K562 (cell line): Measurements from ENCODE around the gene GNS. TPM values are rescaled to one million over a fixed set of nuclear protein-coding genes. Genes with fewer than 3 reads are reported as not detected.

Experiments used
- ATAC-seq: fragments of 200-7000 bp; cut with Tn5 transposase; 3 replicates; pipeline ENCODE4 v1.9.1; 2020; ENCODE audit warnings: moderate library complexity
- BruUV-seq: library from RNA; stranded (reverse); fragments of 400-500 nt; replicated peaks from 2 replicates; lab custom pipeline; 2021; lab: Mats Ljungman, UMichigan
- CTCF ChIA-PET: fragments of 300-600 bp; formaldehyde crosslinking; extraction: SDS; loops from one replicate; lab custom pipeline; 2021; ENCODE audit warnings: low intra/inter-chr PET ratio; lab: Yijun Ruan, JAX
- POLR2A ChIA-PET: fragments of 300-600, 350-650 bp; sonication (Branson Sonifier 250); formaldehyde crosslinking; extraction: SDS; loops from one replicate; lab custom pipeline; 2021; ENCODE audit warnings: antibody characterized with exemption, inconsistent platforms; lab: Yijun Ruan, JAX
- DNase-seq, 4 experiments: peaks; one replicate each; pipeline versions ENCODE4 v3.0.0 to v3.0.0-alpha.2; 2011 to 2018; ENCODE audit warnings: low spot score in 3 of 4, mixed read lengths in 3 of 4; ENCODE audit errors: extremely low read depth in 1 of 4
- FAIRE-seq: peaks from 2 replicates; lab custom pipeline; 2011; peaks lifted over from hg19 to GRCh38; lab: Jason Lieb, UNC
- H2AFZ ChIP-seq: 2 replicates; pipeline ENCODE4 v1.6.0; 2011; ENCODE audit warnings: low read depth, low read length, control low read depth, inconsistent platforms
- H3K27ac ChIP-seq: fragments of 200-600 bp; 3 replicates; pipeline ENCODE4 v1.8.0; 2011; ENCODE audit warnings: low read depth, mild to moderate bottlenecking, control low read depth, inconsistent platforms, low read length, moderate library complexity, mixed read lengths; ENCODE audit errors: extremely low read depth
- H3K27me3 ChIP-seq, 2 experiments: fragments of 300-600 bp in 1 of 2; 2 replicates in 1 of 2; 3 replicates in 1 of 2; pipeline versions ENCODE4 v1.6.0 to v1.8.0; 2011; ENCODE audit warnings: inconsistent platforms in 2 of 2, low read length in 2 of 2, mild to moderate bottlenecking in 1 of 2, mixed read lengths in 1 of 2, moderate library complexity in 1 of 2; ENCODE audit not compliant: control insufficient read depth in 2 of 2, insufficient read depth in 2 of 2
- H3K36me3 ChIP-seq: fragments of 300-600 bp; 3 replicates; pipeline ENCODE4 v1.8.0; 2011; ENCODE audit warnings: mild to moderate bottlenecking, low read length, inconsistent platforms; ENCODE audit not compliant: control insufficient read depth, insufficient read depth
- H3K4me1 ChIP-seq, 2 experiments: fragments of 200-600 bp in 1 of 2; replicated peaks in 1 of 2; 2 replicates in 1 of 2; 3 replicates in 1 of 2; pipeline versions ENCODE4 v1.5.1 to v1.8.0; 2011; ENCODE audit warnings: inconsistent platforms in 2 of 2, low read length in 2 of 2, mild to moderate bottlenecking in 1 of 2, mixed read lengths in 1 of 2, moderate library complexity in 1 of 2; ENCODE audit not compliant: control insufficient read depth in 2 of 2, insufficient read depth in 2 of 2
- H3K4me2 ChIP-seq: 2 replicates; pipeline ENCODE4 v1.6.1; 2011; ENCODE audit warnings: low read length, control low read depth, inconsistent platforms, mixed read lengths; ENCODE audit not compliant: insufficient read depth
- H3K4me3 ChIP-seq: fragments of 200-600 bp; sonication (generic), shearing (Covaris generic); 2 replicates; pipeline ENCODE4 v1.5.1; 2016; ENCODE audit warnings: control low read depth, inconsistent platforms
- H3K79me2 ChIP-seq: fragments of 200-600 bp; 3 replicates; pipeline ENCODE4 v1.8.0; 2011; ENCODE audit warnings: low read length, inconsistent platforms; ENCODE audit not compliant: control insufficient read depth, insufficient read depth
- H3K9ac ChIP-seq, 2 experiments: 2 replicates each; pipeline versions ENCODE4 v1.6.0 to v1.6.1; 2011; ENCODE audit warnings: low read depth in 2 of 2, low read length in 2 of 2, control low read depth in 1 of 2, inconsistent platforms in 1 of 2, mild to moderate bottlenecking in 1 of 2, mixed read lengths in 1 of 2; ENCODE audit not compliant: insufficient read depth in 1 of 2
- H3K9me1 ChIP-seq: one replicate; pipeline ENCODE4 v1.6.0; 2011; ENCODE audit warnings: inconsistent platforms, mild to moderate bottlenecking, low read length, moderate library complexity; ENCODE audit not compliant: control insufficient read depth, insufficient read depth
- H3K9me3 ChIP-seq: replicated peaks from 2 replicates; pipeline ENCODE4 v1.5.1; 2011; ENCODE audit warnings: low read depth, low read length, inconsistent platforms; ENCODE audit not compliant: control insufficient read depth, insufficient read depth
- H4K20me1 ChIP-seq: replicated peaks from 2 replicates; pipeline ENCODE4 v1.6.1; 2011; ENCODE audit warnings: low read length, inconsistent platforms, mixed read lengths; ENCODE audit not compliant: control insufficient read depth, insufficient read depth
- ATF1 ChIP-seq, 2 experiments: fragments of 450-650 bp in 1 of 2; IDR thresholded peaks; 2 replicates each; pipeline ENCODE4 v1.6.1; 2016; ENCODE audit warnings: missing compliant biosample characterization in 1 of 2, missing genetic modification characterization in 1 of 2
- ATF6 ChIP-seq: sonication (generic); formaldehyde crosslinking; IDR thresholded peaks from 2 replicates; pipeline ENCODE4 v1.4.0; 2020; ENCODE audit warnings: mild to moderate bottlenecking, missing genetic modification reagents
- CHD2 ChIP-seq: IDR thresholded peaks from 2 replicates; pipeline ENCODE4 v1.6.1; 2011; ENCODE audit warnings: low read depth, low read length
- FIP1L1 ChIP-seq: fragments of 200-400 bp; formaldehyde crosslinking; IDR thresholded peaks from 2 replicates; pipeline ENCODE4 v1.6.1; 2018; ENCODE audit warnings: mild to moderate bottlenecking, low read depth, low read length; ENCODE audit not compliant: poor library complexity, severe bottlenecking
- ILK ChIP-seq: fragments of 450-650 bp; IDR thresholded peaks from 2 replicates; pipeline ENCODE4 v1.6.1; 2016; ENCODE audit warnings: missing genetic modification characterization, low read depth, mild to moderate bottlenecking, missing compliant biosample characterization, moderate library complexity, borderline replicate concordance
- MLX ChIP-seq, 2 experiments: fragments of 450-650 bp in 1 of 2; sonication (generic) in 1 of 2; formaldehyde crosslinking; conservative IDR thresholded peaks; 2 replicates each; pipeline versions ENCODE4 v1.4.0 to v1.8.1; 2020 to 2022; ENCODE audit warnings: mild to moderate bottlenecking in 1 of 2, missing genetic modification reagents in 1 of 2
- PHF8 ChIP-seq: fragments of 200-600 bp; sonication (generic); IDR thresholded peaks from 2 replicates; pipeline ENCODE4 v1.6.1; 2012; ENCODE audit warnings: mixed run types, mild to moderate bottlenecking, inconsistent platforms, low read length, moderate library complexity, borderline replicate concordance
- SAFB2 ChIP-seq: fragments of 200-400 bp; formaldehyde crosslinking; IDR thresholded peaks from 2 replicates; pipeline ENCODE4 v1.6.1; 2018; ENCODE audit warnings: borderline replicate concordance, low read length, low read depth, moderate library complexity; ENCODE audit not compliant: severe bottlenecking
- SNIP1 ChIP-seq: fragments of 450-650 bp; IDR thresholded peaks from 2 replicates; pipeline ENCODE4 v1.7.1; 2017; ENCODE audit warnings: low read depth, mild to moderate bottlenecking
- TAL1 ChIP-seq: fragments of 450-650 bp; IDR thresholded peaks from 2 replicates; pipeline ENCODE4 v1.6.1; 2016; ENCODE audit warnings: mild to moderate bottlenecking
- ZKSCAN3 ChIP-seq: fragments of 250-450 bp; sonication (Bioruptor Pico); IDR thresholded peaks from 2 replicates; pipeline ENCODE4 v1.4.0; 2020
- ZNF12 ChIP-seq: sonication (generic); formaldehyde crosslinking; IDR thresholded peaks from 2 replicates; pipeline ENCODE4 v1.4.0; 2020; ENCODE audit warnings: mild to moderate bottlenecking, missing genetic modification reagents
- ZNF347 ChIP-seq: fragments of 450-650 bp; formaldehyde crosslinking; IDR thresholded peaks from 2 replicates; pipeline ENCODE4 v1.4.0; 2020; ENCODE audit warnings: low read depth, mild to moderate bottlenecking, moderate library complexity
- ZNF507 ChIP-seq: conservative IDR thresholded peaks from 2 replicates; pipeline ENCODE4 v1.6.1; 2017; ENCODE audit warnings: missing genetic modification characterization, missing compliant biosample characterization
- in situ Hi-C: fragments of 300-500 bp; cut with MboI; formaldehyde crosslinking; loops from 4 replicates; pipeline ENCODE4 v1.15.0; 2018; ENCODE audit warnings: inconsistent platforms, mixed read lengths
- intact Hi-C: fragments of 100-400 bp; cut with micrococcal nuclease; formaldehyde crosslinking; loops from 2 replicates; pipeline ENCODE4 v1.14.2; 2022
- polyA plus RNA-seq, 8 experiments: library from polyadenylated mRNA; depleted of rRNA in 4 of 8; stranded (reverse) in 5 of 8; unstranded in 3 of 8; fragments of >200 nt; fragmentation: Nextera tagmentation in 2 of 8; fragmentation: Illumina TruSeq in 1 of 8; extraction: Ambion mirVana in 2 of 8; extraction: Trizol in 1 of 8; gene quantifications; 2 replicates each; pipeline versions ENCODE4 v1.2.1 to v1.2.3, GENCODE V29; 2011 to 2014; ENCODE audit warnings: inconsistent platforms in 1 of 8, missing spikeins in 1 of 8
- total RNA-seq, 7 experiments: library from RNA; depleted of rRNA in 6 of 7; stranded (reverse); fragments of >200 nt in 6 of 7; fragmentation: Illumina TruSeq in 2 of 7; extraction: Trizol in 2 of 7; gene quantifications; 2 replicates each; pipeline versions ENCODE4 v1.2.1 to v1.2.3, GENCODE V29; 2011 to 2021; ENCODE audit warnings: low replicate concordance in 1 of 7

Gene GNS
- total and polyA plus RNA-seq, 9 of the 15 experiments (the other 6 are each of a cell fraction or from before 2014, with no cell fraction given), result 4.6 to 30.3 (median 18.9) TPM

- intact Hi-C loops, result no loop called here
- H3K9me1 ChIP-seq, result no peaks in the 10 kb centered on the region
- H3K4me3 ChIP-seq, result no peak overlapping the region
- no peak for ATAC-seq
- no TSS peak for BruUV-seq
- no peak overlapping the region for H3K9ac ChIP-seq
- no peaks in the 10 kb centered on the region for H3K79me2 ChIP-seq
- no peaks in the 10 kb centered on the region for H4K20me1 ChIP-seq
- H3K9me3 ChIP-seq, result no peaks in the 10 kb centered on the region
- H3K27ac ChIP-seq, result no peak overlapping the region
- peaks cover 5 to 13% of the 10 kb centered on the region in 2 experiments; a peak in 3 of 5 replicates for H3K27me3 ChIP-seq
- in situ Hi-C loops, result loop anchor here (10.0 kb wide), 1 partner anchor 253 kb away; no protein-coding TSS in a partner anchor
- no peaks in the 10 kb centered on the region for H3K4me1 ChIP-seq
- FAIRE-seq, result no peak
- ChIA-PET CTCF (no interaction called here), POLR2A (no interaction called here)
- H3K4me2 ChIP-seq, result no peak overlapping the region
- no peak for DNase-seq
- no peak overlapping the region for H2AFZ ChIP-seq
- H3K36me3 ChIP-seq, result no peaks in the 10 kb centered on the region
- TF ChIP-seq TAL1 (no peak), ATF6 (CRISPR knock-in tag) (no peak), PHF8 (no peak), ZKSCAN3 (CRISPR knock-in tag) (no peak), ZNF507 (tag) (no peak), FIP1L1 (no peak), CHD2 (no peak), MLX (CRISPR knock-in tag; conservative IDR thresholded peaks at IDR 0.05) (no peak), SAFB2 (no peak), ATF1 (CRISPR knock-in tag; IDR thresholded peaks at IDR 0.05) (no peak), ATF1 (tag; IDR thresholded peaks at IDR 0.05) (no peak), ZNF347 (CRISPR knock-in tag) (no peak), ZNF12 (CRISPR knock-in tag) (no peak), SNIP1 (no peak), ILK (tag) (no peak)
Measured at GRCh38 chr12:64798165-64798564, 39.0 kb upstream of the GNS start.
